Femur (tissue), 1 donor: Measurements from ENCODE around the gene MUC5AC.
A peak's percentile ranks its signal among the peaks of the same experiment; 100 is the strongest.
"Not testable (repeated sequence)": the region's sequence is repeated elsewhere in the genome, so short reads cannot be mapped to it uniquely, and the experiment has no call there.

ENCODE experiments used
- DNase-seq: peaks from one replicate; pipeline ENCODE4 v3.0.0-alpha.2; 2017

MUC5AC gene

DNA sequence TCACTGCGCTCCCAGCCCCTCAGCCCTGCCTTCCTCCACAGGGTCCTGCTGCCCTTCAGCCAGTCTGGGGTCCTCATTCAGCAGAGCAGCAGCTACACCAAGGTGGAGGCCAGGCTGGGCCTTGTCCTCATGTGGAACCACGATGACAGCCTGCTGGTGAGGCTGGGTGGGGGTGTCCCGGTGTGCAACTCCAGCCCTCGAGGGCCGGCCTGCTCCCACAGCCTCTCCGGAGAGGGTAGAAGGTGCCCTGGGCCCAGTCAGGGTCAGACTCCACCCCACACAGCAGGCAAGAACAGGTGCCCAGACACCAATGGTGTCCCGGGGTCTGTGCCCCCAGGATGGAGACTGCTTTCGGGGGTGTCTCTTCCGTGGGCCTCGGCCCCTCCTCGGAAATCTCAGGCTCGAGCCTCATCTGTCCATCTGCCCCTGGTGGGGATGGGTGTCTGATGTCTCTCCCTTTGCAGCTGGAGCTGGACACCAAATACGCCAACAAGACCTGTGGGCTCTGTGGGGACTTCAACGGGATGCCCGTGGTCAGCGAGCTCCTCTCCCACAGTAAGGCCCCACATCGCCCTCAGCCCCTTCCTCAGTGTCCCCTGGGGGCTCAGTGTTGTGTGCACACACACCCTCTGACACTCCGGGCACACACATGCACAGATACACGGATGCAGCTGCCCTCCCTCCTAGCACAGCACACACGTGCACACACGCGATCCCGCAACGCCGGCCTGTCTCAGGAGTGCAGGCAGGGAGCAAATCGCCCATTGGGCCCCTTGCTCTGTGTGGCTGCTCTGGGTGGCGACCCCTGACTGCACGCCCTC, 4.9 kb downstream of the MUC5AC start:
- DNase-seq, result peak; percentile 9

DNA sequence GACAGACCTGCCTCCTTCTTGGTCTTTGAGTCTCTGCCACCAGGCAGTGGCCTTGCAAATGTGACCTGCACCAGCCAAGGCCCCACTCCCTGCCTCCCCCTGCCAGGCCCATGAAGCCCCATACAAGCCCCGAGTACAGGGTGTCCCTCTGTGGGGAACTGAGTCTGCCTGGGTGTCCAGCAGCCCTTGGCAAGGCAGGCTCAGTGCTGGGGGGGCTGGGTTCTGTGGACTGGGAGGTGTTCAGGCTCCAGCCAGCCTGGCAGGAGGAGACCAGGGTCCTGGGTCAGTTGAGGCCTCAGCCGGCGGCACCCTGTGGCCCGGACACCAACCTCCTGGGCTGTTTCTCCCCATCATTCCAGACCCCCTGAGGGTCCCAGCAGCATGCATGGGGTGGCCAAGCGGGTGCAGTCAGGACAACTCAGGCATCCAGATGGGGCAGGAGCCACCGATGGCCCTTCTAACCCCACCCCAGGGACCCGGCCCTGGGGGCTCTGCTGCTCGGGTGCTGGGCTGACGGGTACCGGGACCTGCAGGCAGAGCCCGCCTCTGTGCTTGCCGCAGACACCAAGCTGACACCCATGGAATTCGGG, 5.7 kb downstream of the MUC5AC start:
- peak; percentile 14 for DNase-seq

DNA sequence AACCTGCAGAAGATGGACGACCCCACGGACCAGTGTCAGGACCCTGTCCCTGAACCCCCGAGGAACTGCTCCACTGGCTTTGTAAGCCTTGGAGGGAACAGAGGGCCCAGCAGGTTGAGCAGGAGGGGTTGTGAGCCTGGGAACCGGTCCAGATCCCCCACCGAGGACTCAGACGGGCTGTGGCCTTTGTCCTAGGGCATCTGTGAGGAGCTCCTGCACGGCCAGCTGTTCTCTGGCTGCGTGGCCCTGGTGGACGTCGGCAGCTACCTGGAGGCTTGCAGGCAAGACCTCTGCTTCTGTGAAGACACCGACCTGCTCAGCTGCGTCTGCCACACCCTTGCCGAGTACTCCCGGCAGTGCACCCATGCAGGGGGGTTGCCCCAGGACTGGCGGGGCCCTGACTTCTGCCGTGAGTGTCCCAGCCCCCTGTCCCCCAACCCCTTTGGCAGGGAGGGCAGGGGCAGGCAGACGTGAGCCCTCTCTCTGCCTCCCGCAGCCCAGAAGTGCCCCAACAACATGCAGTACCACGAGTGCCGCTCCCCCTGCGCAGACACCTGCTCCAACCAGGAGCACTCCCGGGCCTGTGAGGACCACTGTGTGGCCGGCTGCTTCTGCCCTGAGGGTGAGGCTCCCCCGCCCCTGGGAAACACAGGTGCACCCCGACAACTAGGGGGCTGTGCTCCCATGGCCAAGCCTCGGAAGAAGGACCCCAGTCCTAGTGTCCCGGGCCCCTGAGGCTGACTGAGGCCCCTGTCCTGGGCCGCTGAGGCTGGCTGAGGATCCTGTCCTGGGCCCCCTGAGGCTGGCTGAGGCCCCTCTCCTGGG, 6.4 kb downstream of the MUC5AC start:
- DNase-seq, result peak; percentile 10

DNA sequence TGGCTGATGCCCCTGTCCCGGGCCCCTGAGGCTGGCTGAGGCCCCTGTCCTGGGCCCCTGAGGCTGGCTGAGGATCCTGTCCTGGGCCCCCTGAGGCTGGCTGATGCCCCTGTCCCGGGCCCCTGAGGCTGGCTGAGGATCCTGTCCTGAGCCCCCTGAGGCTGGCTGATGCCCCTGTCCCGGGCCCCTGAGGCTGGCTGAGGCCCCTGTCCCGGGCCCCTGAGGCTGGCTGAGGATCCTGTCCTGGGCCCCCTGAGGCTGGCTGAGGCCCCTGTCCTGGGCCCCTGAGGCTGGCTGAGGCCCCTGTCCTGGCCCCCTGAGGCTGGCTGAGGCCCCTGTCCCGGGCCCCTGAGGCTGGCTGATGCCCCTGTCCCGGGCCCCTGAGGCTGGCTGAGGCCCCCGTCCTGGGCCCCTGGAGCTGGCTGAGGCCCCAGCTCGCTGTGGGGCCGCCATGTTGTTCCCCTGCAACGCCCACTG, 7.1 kb downstream of the MUC5AC start:
- DNase-seq, result not testable (repeated sequence)

DNA sequence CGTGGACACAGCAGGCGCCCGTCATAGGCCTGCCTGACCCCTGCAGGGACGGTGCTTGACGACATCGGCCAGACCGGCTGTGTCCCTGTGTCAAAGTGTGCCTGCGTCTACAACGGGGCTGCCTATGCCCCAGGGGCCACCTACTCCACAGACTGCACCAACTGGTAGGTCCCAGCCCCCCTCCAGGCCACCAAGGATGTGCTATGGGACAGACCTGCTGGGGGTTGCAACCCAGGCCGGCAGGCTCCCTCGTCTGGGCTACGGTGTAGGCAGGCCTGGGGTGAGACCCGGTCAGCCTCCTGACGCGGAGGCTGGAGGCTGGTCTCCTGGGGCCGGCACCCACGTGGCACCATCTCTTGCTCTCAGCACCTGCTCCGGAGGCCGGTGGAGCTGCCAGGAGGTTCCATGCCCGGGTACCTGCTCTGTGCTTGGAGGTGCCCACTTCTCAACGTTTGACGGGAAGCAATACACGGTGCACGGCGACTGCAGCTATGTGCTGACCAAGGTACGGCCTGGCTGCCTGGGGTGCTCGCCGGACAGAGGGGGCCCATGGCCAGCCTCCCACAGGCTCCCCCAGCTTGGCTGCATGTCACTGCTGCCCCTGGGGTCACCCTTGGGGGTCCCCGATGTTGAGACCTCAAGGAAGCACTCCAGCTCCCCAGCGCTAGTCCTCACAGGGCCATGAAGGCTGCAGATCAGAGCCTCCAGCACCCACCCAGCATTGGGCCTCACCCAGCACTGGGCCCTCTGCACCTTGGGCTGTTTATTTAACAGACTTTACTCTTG, 7.7 kb downstream of the MUC5AC start:
- DNase-seq, result peak; percentile 10

DNA sequence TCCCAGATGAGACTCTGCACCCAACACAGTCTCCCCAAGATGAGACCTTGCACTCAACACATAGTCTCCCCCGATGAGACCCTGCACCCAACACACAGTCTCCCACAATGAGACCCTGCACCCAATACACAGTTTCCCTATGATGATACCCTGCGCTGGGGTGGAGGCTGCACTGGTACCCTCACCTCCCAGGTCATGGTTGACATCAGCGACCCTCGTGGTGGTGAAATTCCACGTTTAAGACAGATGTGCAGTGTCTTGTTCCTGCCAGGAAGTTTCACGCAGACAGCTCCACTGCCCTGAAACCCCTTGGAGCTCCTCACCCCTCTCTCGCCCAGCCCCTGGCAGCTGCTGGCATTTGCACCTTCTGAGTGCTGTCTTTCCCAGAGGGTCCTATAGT, 9.5 kb downstream of the MUC5AC start:
- no peak for DNase-seq

DNA sequence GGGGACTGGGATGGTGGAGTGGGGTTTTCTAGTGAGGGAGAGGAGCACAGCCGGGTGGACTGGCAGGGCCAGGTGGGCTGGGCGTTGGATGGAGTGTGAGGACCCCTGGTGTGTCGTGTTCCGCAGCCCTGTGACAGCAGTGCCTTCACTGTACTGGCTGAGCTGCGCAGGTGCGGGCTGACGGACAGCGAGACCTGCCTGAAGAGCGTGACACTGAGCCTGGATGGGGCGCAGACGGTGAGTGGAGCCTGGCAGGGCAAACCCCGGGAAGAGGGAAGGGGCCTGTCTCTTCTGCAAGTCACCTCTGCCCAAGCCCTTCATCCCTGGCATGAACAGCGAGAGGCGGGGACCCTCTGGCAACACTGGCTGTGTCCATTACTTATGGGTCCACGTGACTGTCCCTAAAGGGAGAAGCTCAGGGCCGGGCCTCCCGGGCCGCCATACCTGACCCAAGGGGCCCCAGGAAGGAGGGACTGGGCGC, 10.0 kb downstream of the MUC5AC start:
- DNase-seq, result no peak

DNA sequence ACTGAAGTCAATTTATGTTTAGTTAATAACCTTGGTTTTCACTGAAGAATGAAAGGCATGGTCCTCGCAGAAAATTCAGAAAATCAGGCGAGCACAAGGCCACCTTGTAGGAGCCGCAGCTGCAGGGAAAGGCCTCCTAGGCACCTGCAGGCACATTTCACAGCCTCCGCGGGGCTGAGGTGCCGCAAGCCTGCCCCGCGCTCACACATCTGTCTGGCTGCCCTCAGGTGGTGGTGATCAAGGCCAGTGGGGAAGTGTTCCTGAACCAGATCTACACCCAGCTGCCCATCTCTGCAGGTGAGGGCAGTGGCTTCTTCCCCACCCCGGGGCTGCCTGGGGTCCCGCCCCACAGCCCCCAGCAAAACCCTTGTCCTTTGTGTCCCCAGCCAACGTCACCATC, 10.5 kb downstream of the MUC5AC start:
- no peak for DNase-seq

DNA sequence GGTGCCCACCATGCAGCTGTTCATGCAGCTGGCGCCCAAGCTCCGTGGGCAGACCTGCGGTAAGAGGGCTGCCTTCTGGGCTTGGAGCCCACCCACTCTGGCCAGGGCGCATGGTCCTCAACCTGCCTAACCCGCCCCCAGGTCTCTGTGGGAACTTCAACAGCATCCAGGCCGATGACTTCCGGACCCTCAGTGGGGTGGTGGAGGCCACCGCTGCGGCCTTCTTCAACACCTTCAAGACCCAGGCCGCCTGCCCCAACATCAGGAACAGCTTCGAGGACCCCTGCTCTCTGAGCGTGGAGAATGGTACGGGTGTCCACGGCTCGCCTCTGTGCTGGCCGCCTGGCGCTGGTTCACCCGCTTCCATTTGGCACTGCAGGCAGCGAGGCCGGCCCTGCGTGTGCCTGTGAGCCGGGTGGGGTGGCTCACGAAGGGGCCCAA, 11.0 kb downstream of the MUC5AC start:
- DNase-seq, result no peak

DNA sequence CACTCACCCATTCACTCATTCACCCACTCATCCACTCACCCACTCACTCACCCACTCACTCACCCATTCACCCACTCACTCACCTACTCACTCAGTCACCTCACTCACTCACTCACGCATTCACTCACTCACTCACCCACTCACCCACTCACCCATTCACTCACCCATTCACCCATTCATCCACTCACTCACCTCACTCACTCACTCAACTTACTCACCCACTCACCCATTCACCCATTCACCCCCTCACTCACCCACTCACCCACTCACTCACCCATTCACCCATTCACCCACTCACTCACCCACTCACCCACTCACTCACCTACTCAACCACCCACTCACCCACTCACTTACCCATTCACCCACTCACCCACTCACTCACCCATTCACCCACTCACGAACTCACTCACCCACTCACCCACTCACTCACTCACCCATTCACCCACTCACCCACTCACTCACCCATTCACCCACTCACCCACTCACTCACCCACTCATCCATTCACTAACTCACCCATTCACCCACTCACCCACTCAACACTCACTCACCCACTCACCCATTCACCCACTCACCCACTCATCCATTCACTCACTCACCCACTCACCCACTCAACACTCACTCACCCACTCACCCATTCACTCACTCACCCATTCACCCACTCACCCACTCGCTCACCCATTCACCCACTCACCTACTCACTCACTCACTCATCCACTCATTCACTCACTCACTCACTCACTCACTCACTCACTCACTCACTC, 13.7 kb downstream of the MUC5AC start:
- DNase-seq, result no peak

DNA sequence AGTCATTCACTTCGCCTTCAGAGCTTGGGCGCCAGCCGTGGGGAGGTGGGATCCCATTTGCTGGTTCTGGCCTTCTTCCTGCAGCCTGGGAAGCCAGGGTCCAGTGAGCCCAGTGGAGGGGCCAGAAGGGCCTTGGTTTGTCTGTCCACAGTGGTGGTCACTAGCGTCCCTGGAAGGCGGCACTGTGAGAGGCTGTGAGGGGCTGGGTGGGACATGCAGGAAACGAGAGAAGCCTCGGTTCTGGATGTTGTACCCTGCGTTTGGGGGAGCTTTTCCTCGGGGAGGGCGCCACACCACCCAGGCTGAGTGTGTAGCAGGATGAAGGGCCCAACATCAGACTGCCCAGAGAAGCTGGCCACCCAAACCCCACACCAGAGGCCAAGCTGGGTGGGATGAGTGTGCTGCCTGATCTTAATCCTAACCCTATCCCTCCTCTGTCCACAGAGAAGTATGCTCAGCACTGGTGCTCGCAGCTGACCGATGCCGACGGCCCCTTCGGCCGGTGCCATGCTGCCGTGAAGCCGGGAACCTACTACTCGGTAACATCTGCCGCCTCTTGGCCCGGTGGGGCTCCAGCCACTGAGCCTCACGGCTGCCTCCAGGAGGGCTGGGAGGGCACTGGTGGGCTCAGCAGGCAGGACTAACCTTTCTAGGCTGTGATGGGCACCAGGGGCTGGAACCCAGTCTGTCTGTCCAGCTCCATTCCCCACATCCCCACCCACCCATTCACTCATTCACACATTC, 14.4 kb downstream of the MUC5AC start:
- no peak for DNase-seq

DNA sequence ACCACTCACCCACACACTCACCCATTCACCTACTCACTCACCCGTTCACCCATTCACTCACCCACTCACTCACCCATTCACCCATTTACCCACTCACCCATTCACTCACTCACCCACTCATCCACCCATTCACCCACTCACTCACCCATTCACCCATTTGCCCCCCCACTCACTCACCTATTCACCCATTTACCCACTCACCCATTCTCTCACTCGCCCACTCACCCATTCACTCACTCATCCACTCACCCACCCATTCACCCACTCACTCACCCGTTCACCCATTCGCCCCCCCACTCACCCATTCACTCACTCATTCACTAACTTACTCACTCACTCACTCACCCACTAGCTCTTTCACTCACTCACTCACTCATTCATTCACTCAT, 15.0 kb downstream of the MUC5AC start:
- no peak for DNase-seq

DNA sequence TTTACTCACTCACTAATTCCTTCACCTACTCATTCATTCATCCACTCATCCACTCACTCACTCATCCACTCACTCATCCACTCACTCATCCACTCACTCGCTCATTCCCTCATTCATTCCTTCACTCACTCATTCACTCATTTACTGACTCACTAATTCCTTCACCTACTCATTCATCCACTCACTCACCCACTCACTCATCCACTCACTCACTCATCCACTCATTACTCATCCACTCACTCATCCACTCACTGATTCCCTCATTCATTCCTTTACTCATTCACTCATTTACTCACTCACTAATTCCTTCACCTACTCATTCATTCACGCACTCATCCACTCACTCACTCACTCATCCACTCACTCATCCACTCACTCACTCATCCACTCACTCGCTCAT, 15.6 kb downstream of the MUC5AC start:
- not testable (repeated sequence) for DNase-seq

DNA sequence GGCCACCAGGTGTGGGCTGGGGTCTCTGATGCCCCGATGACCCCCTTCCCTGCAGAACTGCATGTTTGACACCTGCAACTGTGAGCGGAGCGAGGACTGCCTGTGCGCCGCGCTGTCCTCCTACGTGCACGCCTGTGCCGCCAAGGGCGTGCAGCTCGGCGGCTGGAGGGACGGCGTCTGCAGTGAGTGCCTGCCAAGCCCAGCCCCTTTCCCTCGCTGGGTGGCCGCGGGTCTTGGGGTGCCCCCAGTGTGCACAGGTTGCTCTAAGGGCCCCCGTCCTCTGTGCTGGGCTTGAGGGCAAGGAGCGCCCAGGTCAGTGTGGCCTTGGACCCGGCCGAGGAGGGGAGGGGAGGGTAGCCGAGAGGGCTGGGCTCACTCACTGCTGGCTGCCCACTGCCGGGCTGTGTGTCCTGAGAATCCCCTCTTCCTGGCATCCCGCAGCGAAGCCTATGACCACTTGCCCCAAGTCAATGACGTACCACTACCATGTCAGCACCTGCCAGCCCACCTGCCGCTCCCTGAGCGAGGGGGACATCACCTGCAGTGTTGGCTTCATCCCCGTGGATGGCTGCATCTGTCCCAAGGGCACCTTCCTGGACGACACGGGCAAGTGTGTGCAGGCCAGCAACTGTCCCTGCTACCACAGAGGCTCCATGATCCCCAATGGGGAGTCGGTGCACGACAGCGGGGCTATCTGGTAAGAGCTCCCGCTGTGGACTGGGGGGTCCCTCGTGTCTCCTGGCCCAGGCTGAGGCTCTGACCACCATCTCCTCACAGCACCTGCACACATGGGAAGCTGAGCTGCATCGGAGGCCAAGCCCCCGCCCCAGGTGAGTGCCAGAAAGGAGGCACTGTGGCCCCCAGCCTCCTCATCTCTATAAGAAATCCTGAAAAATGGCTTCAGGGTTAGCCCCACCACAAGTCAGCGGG, 17.0 kb downstream of the MUC5AC start:
- no peak for DNase-seq

DNA sequence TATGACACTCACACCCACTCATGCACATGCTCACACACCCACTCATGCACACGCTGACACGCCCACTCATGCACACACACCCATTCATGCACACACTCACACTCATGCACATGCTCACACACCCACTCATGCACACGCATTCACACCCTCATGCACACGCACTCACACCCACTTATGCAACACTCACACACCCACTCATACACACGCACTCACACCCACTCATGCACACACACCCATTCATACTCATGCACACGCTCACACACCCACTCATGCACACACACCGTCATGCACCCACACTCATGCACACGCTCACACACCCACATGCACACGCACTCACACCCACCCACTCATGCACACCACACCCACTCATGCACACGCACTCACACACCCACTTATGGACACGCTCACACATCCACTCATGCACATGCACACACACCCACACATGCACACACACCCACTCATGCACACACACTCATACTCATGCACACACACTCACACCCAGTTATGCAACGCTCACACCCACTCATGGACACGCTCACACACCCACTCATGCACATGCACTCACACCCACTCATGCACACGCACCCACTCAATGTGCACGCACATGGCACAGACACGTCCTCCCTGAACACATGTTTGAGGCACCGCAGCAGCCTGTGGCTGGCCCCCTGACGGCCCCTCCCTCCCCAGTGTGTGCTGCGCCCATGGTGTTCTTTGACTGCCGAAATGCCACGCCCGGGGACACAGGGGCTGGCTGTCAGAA, 17.9 kb downstream of the MUC5AC start:
- no peak for DNase-seq

DNA sequence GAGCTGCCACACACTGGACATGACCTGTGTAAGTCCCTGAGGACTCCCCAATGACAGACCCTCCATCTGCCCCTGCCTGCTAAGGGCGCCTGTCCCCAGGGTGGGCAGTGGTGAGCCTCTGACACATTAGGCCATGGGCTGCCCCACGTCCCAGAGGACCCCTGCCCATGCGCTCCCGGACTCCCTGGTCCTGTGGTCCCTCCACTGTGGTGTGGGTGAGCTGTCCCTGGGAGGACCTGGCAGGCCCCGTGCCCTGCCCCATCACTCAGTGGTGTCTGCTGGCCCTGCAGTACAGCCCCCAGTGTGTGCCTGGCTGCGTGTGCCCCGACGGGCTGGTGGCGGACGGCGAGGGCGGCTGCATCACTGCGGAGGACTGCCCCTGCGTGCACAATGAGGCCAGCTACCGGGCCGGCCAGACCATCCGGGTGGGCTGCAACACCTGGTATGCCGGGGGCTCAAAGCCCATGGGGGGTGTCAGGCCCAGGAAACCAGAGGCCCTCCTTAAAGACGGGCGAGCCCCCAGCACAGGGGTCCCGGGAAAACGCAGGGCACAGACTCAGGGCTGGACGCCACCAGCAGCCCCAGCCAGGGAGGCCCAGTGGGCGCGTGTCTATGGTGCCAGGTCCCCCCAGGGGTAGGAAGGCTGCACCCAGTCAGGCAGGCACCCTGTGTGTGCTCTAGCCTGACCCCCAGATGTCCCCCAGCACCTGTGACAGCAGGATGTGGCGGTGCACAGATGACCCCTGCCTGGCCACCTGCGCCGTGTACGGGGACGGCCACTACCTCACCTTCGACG, 18.7 kb downstream of the MUC5AC start:
- DNase-seq, result no peak

DNA sequence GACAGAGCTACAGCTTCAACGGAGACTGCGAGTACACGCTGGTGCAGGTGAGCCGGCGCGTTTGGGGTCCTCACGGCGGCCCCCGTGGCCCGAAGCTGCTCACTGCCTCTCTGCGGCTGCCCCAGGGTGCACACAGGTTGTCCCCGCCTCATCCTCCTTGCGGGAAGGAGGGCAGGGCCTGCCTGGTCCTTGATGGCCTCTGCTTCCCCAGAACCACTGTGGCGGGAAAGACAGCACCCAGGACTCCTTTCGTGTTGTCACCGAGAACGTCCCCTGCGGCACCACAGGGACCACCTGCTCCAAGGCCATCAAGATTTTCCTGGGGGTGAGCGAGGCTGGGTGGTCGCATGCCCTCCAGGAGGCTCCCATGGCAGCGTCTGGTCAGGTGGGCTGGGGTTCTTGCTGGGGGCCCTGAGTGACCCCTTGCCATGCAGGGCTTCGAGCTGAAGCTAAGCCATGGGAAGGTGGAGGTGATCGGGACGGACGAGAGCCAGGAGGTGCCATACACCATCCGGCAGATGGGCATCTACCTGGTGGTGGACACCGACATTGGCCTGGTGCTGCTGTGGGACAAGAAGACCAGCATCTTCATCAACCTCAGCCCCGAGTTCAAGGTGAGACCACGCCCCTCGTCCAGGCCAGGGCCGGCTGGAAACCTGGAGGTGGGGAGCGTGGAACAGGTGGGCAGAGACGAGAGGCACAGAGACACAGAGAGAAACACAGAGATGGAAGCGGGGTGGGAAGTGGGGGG, 19.4 kb downstream of the MUC5AC start:
- DNase-seq, result no peak

DNA sequence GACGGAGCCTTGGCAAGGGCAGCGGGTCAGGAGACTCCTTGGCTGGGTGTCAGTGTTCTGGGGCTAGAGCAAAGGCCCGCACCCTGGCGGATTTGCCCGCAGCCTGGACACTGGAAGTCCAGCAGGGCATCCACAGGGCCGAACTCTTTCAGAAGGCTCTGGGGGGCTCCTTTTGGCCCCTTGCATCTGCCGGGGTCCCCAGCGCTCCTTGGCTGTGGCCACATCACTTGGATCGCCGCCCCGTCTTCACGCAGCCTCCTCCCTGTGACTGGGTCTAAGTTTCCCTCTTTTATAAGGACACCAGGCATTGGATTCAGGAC, 20.0 kb downstream of the MUC5AC start:
- no peak for DNase-seq
